WERI-Rb-1 (cell line): ENCODE data around the gene C19orf38.

Experiments used
- DNase-seq: peaks from one replicate; pipeline ENCODE4 v3.0.0-alpha.2; 2020
- H3K27ac ChIP-seq: fragments of 250-450 bp; sonication (Bioruptor Pico); 2 replicates; pipeline ENCODE4 v1.5.1; 2020; ENCODE audit warnings: mild to moderate bottlenecking, moderate library complexity
- H3K27me3 ChIP-seq: fragments of 250-450 bp; sonication (Bioruptor Pico); 2 replicates; pipeline ENCODE4 v1.5.1; 2021; ENCODE audit warnings: mild to moderate bottlenecking, low read depth, moderate library complexity; ENCODE audit not compliant: insufficient read depth, severe bottlenecking
- H3K36me3 ChIP-seq: fragments of 250-450 bp; sonication (Bioruptor Pico); 2 replicates; pipeline ENCODE4 v1.5.1; 2020; ENCODE audit warnings: mild to moderate bottlenecking, moderate library complexity
- H3K4me3 ChIP-seq: 2 replicates; pipeline ENCODE4 v1.5.1; 2011; ENCODE audit warnings: low read depth, mild to moderate bottlenecking, control low read depth, low read length
- H3K9me3 ChIP-seq: fragments of 250-450 bp; sonication (Bioruptor Pico); 2 replicates; pipeline ENCODE4 v1.5.1; 2021; ENCODE audit warnings: mild to moderate bottlenecking, moderate library complexity; ENCODE audit not compliant: severe bottlenecking
- TF ChIP-seq, protein P1 (sequence below): IDR thresholded peaks from 2 replicates; pipeline ENCODE4 v1.5.1; 2011; ENCODE audit warnings: low read depth, mild to moderate bottlenecking, control low read depth, inconsistent platforms, low read length

The C19orf38 gene

GRCh38 chr19:10812902-10813404 is 35.3 kb upstream of the C19orf38 start:
- no peak overlapping the region for H3K4me3 ChIP-seq
- no peak overlapping the region for H3K27ac ChIP-seq
- H3K27me3 ChIP-seq = no peaks in the 10 kb centered on the region
- TF ChIP-seq, protein P1, sequence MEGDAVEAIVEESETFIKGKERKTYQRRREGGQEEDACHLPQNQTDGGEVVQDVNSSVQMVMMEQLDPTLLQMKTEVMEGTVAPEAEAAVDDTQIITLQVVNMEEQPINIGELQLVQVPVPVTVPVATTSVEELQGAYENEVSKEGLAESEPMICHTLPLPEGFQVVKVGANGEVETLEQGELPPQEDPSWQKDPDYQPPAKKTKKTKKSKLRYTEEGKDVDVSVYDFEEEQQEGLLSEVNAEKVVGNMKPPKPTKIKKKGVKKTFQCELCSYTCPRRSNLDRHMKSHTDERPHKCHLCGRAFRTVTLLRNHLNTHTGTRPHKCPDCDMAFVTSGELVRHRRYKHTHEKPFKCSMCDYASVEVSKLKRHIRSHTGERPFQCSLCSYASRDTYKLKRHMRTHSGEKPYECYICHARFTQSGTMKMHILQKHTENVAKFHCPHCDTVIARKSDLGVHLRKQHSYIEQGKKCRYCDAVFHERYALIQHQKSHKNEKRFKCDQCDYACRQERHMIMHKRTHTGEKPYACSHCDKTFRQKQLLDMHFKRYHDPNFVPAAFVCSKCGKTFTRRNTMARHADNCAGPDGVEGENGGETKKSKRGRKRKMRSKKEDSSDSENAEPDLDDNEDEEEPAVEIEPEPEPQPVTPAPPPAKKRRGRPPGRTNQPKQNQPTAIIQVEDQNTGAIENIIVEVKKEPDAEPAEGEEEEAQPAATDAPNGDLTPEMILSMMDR = no peak
- H3K9me3 ChIP-seq = no peaks in the 10 kb centered on the region
- peaks cover 39% of the 10 kb centered on the region for H3K36me3 ChIP-seq
- no peak for DNase-seq

DNA sequence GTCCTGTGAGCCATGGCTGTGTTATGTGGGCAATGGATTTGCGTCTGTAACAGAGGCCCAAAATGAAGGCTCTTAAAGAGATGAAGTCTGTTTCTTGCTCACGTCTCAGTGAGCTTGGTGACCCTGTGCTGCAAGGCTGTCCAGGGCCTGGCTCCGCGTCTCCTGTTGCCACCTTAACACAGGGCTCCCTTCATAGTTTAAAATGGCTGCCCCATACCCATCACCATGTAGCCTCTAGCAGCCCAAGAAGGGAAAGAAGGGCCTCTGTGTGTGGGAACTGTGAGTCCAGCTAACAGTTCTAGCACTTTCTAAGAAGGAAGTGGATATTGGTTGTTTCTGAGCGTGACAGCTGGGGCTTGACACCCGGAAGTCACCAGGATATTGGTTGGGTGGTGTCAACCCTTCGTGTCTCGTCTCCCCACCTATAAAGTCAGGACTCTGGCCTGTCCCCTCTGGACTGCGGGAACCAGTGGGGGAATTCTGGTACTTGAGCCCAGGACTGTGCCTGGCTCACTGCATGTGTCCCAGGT is 33.1 kb upstream of the C19orf38 start:
- H3K4me3 ChIP-seq = no peak overlapping the region
- peaks cover 29% of the 10 kb centered on the region for H3K36me3 ChIP-seq
- H3K27ac ChIP-seq = no peak overlapping the region
- H3K9me3 ChIP-seq = no peaks in the 10 kb centered on the region
- TF ChIP-seq, protein P1 = no peak
- no peak for DNase-seq
- no peaks in the 10 kb centered on the region for H3K27me3 ChIP-seq

GRCh38 chr19:10815969-10816644 is 32.1 kb upstream of the C19orf38 start:
- TF ChIP-seq, protein P1 = no peak
- Histone ChIP-seq H3K36me3 (peaks cover 31% of the 10 kb centered on the region), H3K4me3 (no peak overlapping the region), H3K9me3 (no peaks in the 10 kb centered on the region), H3K27ac (no peak overlapping the region), H3K27me3 (no peaks in the 10 kb centered on the region)
- DNase-seq = no peak

- H3K36me3 ChIP-seq = peaks cover 36% of the 10 kb centered on the region
- H3K27me3 ChIP-seq = no peaks in the 10 kb centered on the region
- no peak overlapping the region for H3K4me3 ChIP-seq
- no peaks in the 10 kb centered on the region for H3K9me3 ChIP-seq
- DNase-seq = no peak
- H3K27ac ChIP-seq = no peak overlapping the region
- TF ChIP-seq, protein P1 = no peak
Measured at GRCh38 chr19:10816691-10817090, 31.5 kb upstream of the C19orf38 start.

DNA sequence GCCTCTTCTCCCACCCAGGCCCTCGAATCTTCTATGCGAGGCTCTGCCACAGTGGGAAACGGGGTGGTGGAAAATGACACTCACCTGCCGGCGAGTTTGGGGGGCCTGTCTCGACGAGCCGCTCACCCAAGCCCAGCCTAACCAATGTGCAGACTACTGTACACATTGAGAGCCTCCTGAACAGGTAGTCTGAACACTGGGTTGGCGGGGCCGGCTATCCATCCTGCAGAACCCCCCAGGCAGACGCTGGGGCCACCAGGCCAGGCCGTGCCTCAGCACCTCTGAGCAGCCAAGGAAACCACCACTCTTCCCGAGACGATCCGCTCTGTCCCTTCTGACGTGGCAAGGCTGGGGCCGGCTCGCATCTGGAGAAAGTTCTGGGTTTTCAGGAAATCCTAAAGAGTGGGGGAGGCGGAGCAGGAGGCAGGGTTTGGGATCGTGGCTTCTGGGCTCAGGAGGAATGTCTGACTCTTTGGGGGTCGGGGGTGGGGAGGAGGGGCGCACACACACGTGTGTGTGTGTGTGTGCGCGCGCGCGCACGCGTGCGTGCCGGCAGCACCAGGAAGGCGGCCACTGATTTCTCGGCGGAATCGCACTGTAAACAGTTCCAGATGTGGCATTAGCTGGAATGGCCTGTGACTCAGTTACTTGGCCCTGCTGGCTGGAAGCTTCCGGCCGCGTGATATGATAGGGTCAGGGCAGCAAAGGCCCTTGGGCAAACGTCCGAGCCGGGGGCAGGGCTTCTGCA is 30.8 kb upstream of the C19orf38 start:
- no peak for DNase-seq
- no peak overlapping the region for H3K4me3 ChIP-seq
- TF ChIP-seq, protein P1 = no peak
- H3K36me3 ChIP-seq = peaks cover 37% of the 10 kb centered on the region
- no peaks in the 10 kb centered on the region for H3K27me3 ChIP-seq
- no peaks in the 10 kb centered on the region for H3K9me3 ChIP-seq
- H3K27ac ChIP-seq = no peak overlapping the region
